HCT116 (cell line): ENCODE results near the gene PLA2G2C. TPM values are rescaled to one million over a fixed set of nuclear protein-coding genes. Genes with fewer than 3 reads are reported as not detected.

Source experiments
- ATAC-seq: fragments of 200-7000 bp; cut with Tn5 transposase; 2 replicates; pipeline ENCODE4 v1.9.1; 2020; ENCODE audit warnings: mild to moderate bottlenecking, moderate library complexity
- BruUV-seq: library from RNA; stranded (reverse); fragments of 400-500 nt; replicated peaks from 2 replicates; lab custom pipeline; 2021; lab: Mats Ljungman, UMichigan
- CTCF ChIA-PET: fragments of 300-600 bp; sonication (Branson Sonifier 250); formaldehyde crosslinking; loops from one replicate; lab custom pipeline; 2021; ENCODE audit warnings: antibody characterized with exemption; lab: Charles Lee
- POLR2A ChIA-PET: fragments of 300-600, 350-600 bp; sonication (Branson Sonifier 250); formaldehyde crosslinking; loops from one replicate; lab custom pipeline; 2021; ENCODE audit warnings: antibody characterized with exemption; lab: Charles Lee
- RAD21 ChIA-PET, 2 experiments: fragments of 300-600 bp; sonication (Branson Sonifier 250); formaldehyde crosslinking; loops; one replicate each; lab custom pipeline; 2023; ENCODE audit warnings: low total read pairs in 2 of 2; ENCODE audit not compliant: uncharacterized antibody in 2 of 2, unreplicated experiment in 2 of 2, low non-redundant PET in 1 of 2; lab: Charles Lee
- DNase-seq: peaks from one replicate; pipeline ENCODE4 v3.0.0-alpha.2; 2010; ENCODE audit warnings: low read depth, low spot score
- H2AFZ ChIP-seq: fragments of 200-600 bp; shearing (Covaris generic), sonication (generic); 2 replicates; pipeline ENCODE4 v1.6.1; 2017; ENCODE audit warnings: low read depth, mixed run types, mixed read lengths, antibody characterized with exemption, low read length; ENCODE audit not compliant: poor library complexity, severe bottlenecking
- H3K27ac ChIP-seq: 2 replicates; pipeline ENCODE4 v1.5.1; 2012; ENCODE audit warnings: low read depth, low read length
- H3K27me3 ChIP-seq: fragments of 200-600 bp; sonication (generic); 2 replicates; pipeline ENCODE4 v1.6.1; 2016; ENCODE audit warnings: mixed run types, low read length, mixed read lengths; ENCODE audit not compliant: insufficient read depth
- H3K36me3 ChIP-seq, 2 experiments: fragments of 200-500 bp in 1 of 2; fragments of 200-600 bp in 1 of 2; sonication (Bioruptor generic) in 1 of 2; sonication (generic) in 1 of 2; 2 replicates each; pipeline versions ENCODE4 v1.5.1 to v1.6.1; 2014 to 2016; ENCODE audit warnings: low read length in 2 of 2, inconsistent platforms in 1 of 2, mixed read lengths in 1 of 2, mixed run types in 1 of 2; ENCODE audit not compliant: insufficient read depth in 2 of 2, control insufficient read depth in 1 of 2
- H3K4me1 ChIP-seq, 2 experiments: fragments of 200-600 bp in 1 of 2; sonication (generic) in 1 of 2; 2 replicates each; pipeline versions ENCODE4 v1.5.1 to v1.6.1; 2012 to 2017; ENCODE audit warnings: low read length in 2 of 2, inconsistent platforms in 1 of 2, mild to moderate bottlenecking in 1 of 2, mixed read lengths in 1 of 2, mixed run types in 1 of 2, moderate library complexity in 1 of 2; ENCODE audit not compliant: insufficient read depth in 2 of 2, control insufficient read depth in 1 of 2
- H3K4me2 ChIP-seq: fragments of 200-600 bp; sonication (generic); 2 replicates; pipeline ENCODE4 v1.6.1; 2017; ENCODE audit warnings: mixed run types, low read length, mixed read lengths
- H3K4me3 ChIP-seq, 2 experiments: fragments of 200-600 bp in 1 of 2; sonication (generic) in 1 of 2; replicated peaks in 1 of 2; 2 replicates each; pipeline ENCODE4 v1.5.1; 2011 to 2016; ENCODE audit warnings: low read length in 2 of 2, control low read depth in 1 of 2, low read depth in 1 of 2, mild to moderate bottlenecking in 1 of 2, mixed read lengths in 1 of 2, mixed run types in 1 of 2
- H3K79me2 ChIP-seq: fragments of 200-600 bp; sonication (generic); 2 replicates; pipeline ENCODE4 v1.6.1; 2017; ENCODE audit warnings: mild to moderate bottlenecking, mixed run types, low read length, moderate library complexity, mixed read lengths; ENCODE audit not compliant: insufficient read depth
- H3K9ac ChIP-seq: fragments of 200-600 bp; sonication (generic); 2 replicates; pipeline ENCODE4 v1.6.1; 2016; ENCODE audit warnings: low read length, mixed read lengths
- H3K9me2 ChIP-seq: fragments of 200-600 bp; sonication (generic), shearing (Covaris generic); 2 replicates; pipeline ENCODE4 v1.6.1; 2017; ENCODE audit warnings: mixed run types, mild to moderate bottlenecking, moderate library complexity; ENCODE audit not compliant: insufficient read depth
- H3K9me3 ChIP-seq, 2 experiments: fragments of 200-500 bp in 1 of 2; fragments of 200-600 bp in 1 of 2; sonication (Bioruptor generic) in 1 of 2; sonication (generic) in 1 of 2; 2 replicates each; pipeline ENCODE4 v1.6.1; 2014 to 2017; ENCODE audit warnings: low read length in 2 of 2, mixed read lengths in 2 of 2, inconsistent platforms in 1 of 2, low read depth in 1 of 2, mild to moderate bottlenecking in 1 of 2, mixed run types in 1 of 2, moderate library complexity in 1 of 2; ENCODE audit not compliant: control insufficient read depth in 1 of 2, insufficient read depth in 1 of 2
- H4K20me1 ChIP-seq: fragments of 200-600 bp; sonication (generic), shearing (Covaris generic); 2 replicates; pipeline ENCODE4 v1.6.1; 2017; ENCODE audit warnings: mixed run types, mild to moderate bottlenecking, moderate library complexity; ENCODE audit not compliant: insufficient read depth
- RAD21 ChIP-seq: IDR thresholded peaks from 2 replicates; pipeline ENCODE4 v1.6.1; 2012; ENCODE audit warnings: low read depth, mild to moderate bottlenecking
- TCF7L2 ChIP-seq: IDR thresholded peaks from 2 replicates; pipeline ENCODE4 v1.7.0; 2011; ENCODE audit warnings: borderline replicate concordance, inconsistent platforms; ENCODE audit not compliant: insufficient read depth, insufficient read length; ENCODE audit errors: extremely low read depth
- YY1 ChIP-seq: IDR thresholded peaks from 2 replicates; pipeline ENCODE4 v1.6.1; 2011; ENCODE audit warnings: low read length, low read depth, moderate library complexity, mild to moderate bottlenecking; ENCODE audit not compliant: insufficient replicate concordance; ENCODE audit errors: extremely low read depth
- intact Hi-C: fragments of 100-400 bp; cut with micrococcal nuclease; formaldehyde crosslinking; loops from 2 replicates; pipeline ENCODE4 v1.10.0; 2022
- total RNA-seq: library from RNA; stranded (reverse); gene quantifications from one replicate; pipeline ENCODE4 v1.2.1, GENCODE V29; 2021; ENCODE audit not compliant: unreplicated experiment
- TF ChIP-seq, protein P1 (sequence below), 3 experiments: fragments of 200-600 bp in 1 of 3; sonication (generic) in 1 of 3; IDR thresholded peaks in 2 of 3; conservative IDR thresholded peaks in 1 of 3; 2 replicates each; pipeline ENCODE4 v1.5.1; 2012 to 2017; ENCODE audit warnings: low read depth in 2 of 3, low read length in 2 of 3, antibody characterized with exemption in 1 of 3, borderline replicate concordance in 1 of 3, control low read depth in 1 of 3, mild to moderate bottlenecking in 1 of 3, mixed read lengths in 1 of 3, mixed run types in 1 of 3, moderate library complexity in 1 of 3; ENCODE audit not compliant: insufficient read depth in 1 of 3
- TF ChIP-seq, protein P2 (sequence below): IDR thresholded peaks from 2 replicates; pipeline ENCODE4 v1.6.1; 2011; ENCODE audit warnings: mild to moderate bottlenecking, low read length, moderate library complexity; ENCODE audit not compliant: insufficient replicate concordance; ENCODE audit errors: extremely low read depth

Gene PLA2G2C
- total RNA-seq, 1 experiment from 2014 or later = not detected

DNA sequence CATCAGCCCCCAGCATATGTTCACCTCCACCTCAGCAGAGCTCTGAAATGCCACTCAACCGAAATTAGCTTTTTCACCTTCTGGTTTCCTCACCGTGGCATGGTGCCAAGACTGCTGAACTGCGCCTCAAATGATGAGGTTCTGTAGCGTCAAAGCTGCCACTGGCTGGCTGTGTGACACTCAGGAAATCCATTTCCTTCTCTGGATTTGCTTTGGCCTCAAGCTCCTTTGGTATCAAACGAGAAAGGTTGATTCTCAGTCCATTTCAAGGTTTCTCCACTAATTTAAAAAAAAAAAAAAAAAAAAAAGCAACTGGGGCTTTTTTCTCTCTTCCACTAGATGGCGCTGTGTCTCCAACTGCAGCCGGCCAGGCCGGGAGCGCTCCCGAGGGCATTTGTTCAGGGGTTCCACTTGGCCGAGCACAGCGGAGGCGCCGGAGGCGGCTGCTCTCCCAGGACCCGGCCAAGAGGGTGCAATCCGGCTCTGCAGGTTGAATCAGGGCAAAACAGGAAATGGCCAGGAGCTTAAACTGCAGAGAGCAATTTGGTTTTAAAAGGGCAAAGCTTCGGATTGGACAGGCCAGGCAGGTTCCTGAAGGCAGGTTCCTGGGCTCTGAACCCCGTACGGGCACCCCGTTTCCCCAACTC lies 26.5 kb upstream of the PLA2G2C start:
- H3K9me3 ChIP-seq = no peaks in the 10 kb centered on the region
- H2AFZ ChIP-seq = peak overlapping the region; percentile 81
- H3K4me1 ChIP-seq = peaks cover 9 to 28% of the 10 kb centered on the region in 2 experiments
- H3K9ac ChIP-seq = no peak overlapping the region
- no peaks in the 10 kb centered on the region for H3K36me3 ChIP-seq
- intact Hi-C loops = loop anchor here (1.0 to 10.0 kb wide), 4 partner anchors 152 to 422 kb away; partner anchors contain the start of gene PINK1
- no peaks in the 10 kb centered on the region for H3K9me2 ChIP-seq
- H3K4me3 ChIP-seq = peak overlapping the region; percentile 2 to 24; a peak in 1 of 4 replicates
- no peak overlapping the region for H3K27ac ChIP-seq
- H3K79me2 ChIP-seq = no peaks in the 10 kb centered on the region
- ChIA-PET CTCF (interaction anchor here (0.6 to 4.4 kb wide), 21 partner anchors 10 to 376 kb away, joined by 3 to 47 read pairs (median 3); no protein-coding TSS in a partner anchor), POLR2A (interaction anchor here (1.5 kb wide), 1 partner anchor 282 kb away, joined by 12 read pairs; no protein-coding TSS in a partner anchor), RAD21 (interaction anchor here (0.6 to 1.3 kb wide), 5 partner anchors 96 to 312 kb away, joined by 3 to 6 read pairs (median 4); no protein-coding TSS in a partner anchor)
- ATAC-seq (peak; percentile 90), DNase-seq (peak; percentile 54)
- H3K4me2 ChIP-seq = peak overlapping the region; percentile 67
- no peaks in the 10 kb centered on the region for H3K27me3 ChIP-seq
- no TSS peak for BruUV-seq
- TF ChIP-seq, protein P1, sequence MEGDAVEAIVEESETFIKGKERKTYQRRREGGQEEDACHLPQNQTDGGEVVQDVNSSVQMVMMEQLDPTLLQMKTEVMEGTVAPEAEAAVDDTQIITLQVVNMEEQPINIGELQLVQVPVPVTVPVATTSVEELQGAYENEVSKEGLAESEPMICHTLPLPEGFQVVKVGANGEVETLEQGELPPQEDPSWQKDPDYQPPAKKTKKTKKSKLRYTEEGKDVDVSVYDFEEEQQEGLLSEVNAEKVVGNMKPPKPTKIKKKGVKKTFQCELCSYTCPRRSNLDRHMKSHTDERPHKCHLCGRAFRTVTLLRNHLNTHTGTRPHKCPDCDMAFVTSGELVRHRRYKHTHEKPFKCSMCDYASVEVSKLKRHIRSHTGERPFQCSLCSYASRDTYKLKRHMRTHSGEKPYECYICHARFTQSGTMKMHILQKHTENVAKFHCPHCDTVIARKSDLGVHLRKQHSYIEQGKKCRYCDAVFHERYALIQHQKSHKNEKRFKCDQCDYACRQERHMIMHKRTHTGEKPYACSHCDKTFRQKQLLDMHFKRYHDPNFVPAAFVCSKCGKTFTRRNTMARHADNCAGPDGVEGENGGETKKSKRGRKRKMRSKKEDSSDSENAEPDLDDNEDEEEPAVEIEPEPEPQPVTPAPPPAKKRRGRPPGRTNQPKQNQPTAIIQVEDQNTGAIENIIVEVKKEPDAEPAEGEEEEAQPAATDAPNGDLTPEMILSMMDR (IDR thresholded peaks at IDR 0.05 in 2 of 3, conservative IDR thresholded peaks at IDR 0.05 in 1 of 3; ENCODE audit: borderline replicate concordance in 1 of 3, insufficient read depth in 1 of 3, low read depth in 2 of 3, low read length in 2 of 3) = peak; percentile 76 to 86 (median 81)
- TF ChIP-seq TCF7L2 (no peak), YY1 (peak; percentile 25), RAD21 (peak; percentile 86)
- TF ChIP-seq, protein P2, sequence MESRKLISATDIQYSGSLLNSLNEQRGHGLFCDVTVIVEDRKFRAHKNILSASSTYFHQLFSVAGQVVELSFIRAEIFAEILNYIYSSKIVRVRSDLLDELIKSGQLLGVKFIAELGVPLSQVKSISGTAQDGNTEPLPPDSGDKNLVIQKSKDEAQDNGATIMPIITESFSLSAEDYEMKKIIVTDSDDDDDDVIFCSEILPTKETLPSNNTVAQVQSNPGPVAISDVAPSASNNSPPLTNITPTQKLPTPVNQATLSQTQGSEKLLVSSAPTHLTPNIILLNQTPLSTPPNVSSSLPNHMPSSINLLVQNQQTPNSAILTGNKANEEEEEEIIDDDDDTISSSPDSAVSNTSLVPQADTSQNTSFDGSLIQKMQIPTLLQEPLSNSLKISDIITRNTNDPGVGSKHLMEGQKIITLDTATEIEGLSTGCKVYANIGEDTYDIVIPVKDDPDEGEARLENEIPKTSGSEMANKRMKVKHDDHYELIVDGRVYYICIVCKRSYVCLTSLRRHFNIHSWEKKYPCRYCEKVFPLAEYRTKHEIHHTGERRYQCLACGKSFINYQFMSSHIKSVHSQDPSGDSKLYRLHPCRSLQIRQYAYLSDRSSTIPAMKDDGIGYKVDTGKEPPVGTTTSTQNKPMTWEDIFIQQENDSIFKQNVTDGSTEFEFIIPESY = no peak
- TF ChIP-seq, all 23 proteins: peak for 3
- H4K20me1 ChIP-seq = no peaks in the 10 kb centered on the region
